ENCODE measurements around the gene TCFL5.

The TCFL5 gene

DNA sequence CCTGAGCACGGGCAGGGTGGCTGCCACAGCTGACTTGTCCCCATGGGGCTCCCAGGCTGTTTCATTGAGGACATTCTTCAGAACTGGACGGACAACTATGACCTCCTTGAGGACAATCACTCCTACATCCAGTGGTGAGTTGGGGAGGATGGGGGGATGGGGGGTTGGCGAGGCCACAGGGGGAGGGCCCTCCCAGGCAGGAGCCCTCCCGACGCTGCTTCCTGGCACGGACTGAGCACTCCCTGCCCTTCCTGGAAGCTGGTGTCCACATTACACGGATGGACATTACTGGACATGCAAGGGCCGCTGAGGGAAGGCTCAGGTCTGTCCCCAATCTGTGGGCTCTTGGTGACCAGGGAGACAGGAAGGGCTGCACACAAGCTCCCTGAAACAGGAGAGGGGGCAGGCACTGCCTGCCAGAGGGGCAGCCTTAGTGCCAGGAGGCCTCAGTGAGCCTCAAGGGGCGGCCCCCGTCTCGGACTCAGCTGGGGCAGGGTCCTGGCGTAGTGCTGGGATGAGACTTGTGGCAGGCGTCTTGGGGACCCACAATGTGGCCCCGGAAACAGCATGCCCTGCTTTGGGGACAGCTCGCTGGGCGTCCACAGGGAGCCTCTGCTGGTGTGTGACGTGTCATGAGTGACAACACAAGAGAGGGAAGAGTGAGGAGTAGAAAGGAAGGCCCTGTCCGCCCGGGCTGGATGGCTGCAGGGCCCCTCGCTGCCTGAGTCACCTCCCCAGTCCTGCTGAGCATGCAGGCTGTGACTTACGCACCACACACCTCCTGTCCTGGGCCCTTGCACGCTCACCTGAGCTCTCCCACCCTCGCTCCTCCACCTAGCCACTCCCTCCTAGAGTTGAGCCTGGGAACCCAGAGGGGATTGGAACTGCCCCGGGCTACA, 51.8 kb downstream of the TCFL5 start:
- DNase-seq (ENCODE audit: low read depth) = no peak

DNA sequence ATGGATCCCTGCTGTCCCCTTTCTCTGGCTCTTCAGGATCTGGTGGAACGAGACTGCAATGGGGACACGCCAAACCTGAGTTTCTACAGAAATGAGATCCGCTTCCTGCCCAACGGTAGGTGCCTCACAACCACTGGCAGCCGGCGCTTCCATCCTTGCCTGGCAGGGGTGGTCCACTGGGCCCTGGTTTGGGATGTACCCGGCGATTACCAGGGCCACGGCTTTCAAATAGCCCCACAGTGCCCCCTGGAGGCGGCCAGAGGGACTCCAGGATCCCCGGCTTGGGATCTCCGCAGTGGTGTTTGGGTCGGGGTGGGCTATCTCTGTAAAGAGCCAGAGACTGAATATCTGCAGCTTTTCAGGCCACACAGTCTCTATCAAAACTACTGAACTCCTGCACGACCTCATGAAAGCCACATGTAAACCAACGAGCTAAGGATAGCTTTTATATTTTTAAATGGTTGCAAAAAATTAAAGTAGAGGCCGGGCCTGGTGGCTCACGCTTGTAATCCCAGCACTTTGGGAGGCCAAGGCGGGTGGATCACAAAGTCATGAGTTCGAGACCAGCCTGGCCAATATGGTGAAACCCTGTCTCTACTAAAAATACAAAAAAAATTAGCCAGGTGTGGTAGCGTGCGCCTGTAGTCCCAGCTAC, 53.3 kb downstream of the TCFL5 start:
- DNase-seq (ENCODE audit: low read depth) = peak; percentile 44

DNA sequence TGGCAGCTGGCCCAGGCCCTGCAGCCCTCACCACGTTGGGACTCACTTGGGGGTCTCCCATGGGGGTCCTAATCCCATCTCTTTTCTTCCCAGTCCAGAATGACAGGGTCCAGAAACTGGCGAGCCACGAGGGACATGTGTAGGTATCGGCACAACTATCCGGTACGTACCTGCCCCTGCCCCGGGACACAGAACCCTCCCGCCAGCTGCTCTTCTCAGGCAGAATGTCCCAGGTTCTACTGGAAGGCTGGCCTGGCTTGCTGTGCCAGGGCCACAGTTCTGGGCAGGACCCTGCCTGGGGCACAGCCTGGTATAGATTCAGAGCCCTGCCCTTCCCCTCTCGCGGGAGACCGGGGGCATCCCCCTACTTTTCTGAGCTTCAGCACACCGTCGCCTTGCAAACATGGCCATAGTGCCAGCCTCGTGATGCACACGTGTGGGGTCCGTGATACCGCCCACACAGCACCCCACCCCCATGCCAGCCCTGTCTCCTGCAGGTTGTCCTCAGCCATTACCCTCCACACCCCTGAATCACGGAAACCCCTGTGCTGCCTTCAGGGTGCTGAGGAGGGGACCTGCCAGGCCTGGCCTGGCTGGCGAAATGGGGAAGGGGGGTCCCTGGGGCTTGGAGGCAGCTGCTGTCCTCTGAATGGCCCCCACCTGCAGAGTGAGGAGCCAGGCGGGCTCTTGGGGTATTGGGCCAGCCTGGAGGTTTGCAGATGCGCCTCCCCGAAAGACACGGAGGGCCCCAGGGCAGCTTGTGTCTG, 54.0 kb downstream of the TCFL5 start:
- DNase-seq (ENCODE audit: low read depth) = no peak

DNA sequence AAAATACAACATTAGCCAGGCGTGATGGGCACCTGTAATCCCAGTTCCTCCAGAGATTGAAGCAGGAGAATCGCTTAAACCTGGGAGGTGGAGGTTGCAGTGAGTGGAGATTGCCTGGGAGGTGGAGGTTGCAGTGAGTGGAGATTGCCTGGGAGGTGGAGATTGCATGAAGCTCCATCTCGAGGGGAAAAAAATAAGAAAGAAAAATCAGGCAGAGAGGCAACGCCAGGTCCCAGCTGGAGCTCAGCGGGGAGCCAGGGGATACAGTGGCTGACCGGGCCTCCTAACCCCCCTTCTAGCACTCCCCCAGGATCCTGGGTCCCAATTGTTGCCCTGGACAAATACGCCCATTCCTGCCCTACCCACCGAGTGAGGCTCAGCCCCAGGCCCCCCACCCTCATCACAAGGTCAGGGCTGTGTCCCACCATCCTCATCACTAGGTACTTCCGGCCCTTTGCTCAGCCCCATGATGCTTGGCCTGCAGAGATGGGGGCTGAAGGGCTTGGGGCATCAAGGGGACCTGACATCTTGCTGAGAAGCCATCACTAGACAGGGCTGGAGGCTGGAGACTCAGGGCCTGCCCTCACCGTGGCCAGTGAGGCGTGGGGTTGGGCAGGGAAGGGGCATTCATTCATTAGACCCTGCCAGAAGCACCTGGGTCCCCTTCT, 55.1 kb downstream of the TCFL5 start:
- no peak for DNase-seq (ENCODE audit: low read depth)

DNA sequence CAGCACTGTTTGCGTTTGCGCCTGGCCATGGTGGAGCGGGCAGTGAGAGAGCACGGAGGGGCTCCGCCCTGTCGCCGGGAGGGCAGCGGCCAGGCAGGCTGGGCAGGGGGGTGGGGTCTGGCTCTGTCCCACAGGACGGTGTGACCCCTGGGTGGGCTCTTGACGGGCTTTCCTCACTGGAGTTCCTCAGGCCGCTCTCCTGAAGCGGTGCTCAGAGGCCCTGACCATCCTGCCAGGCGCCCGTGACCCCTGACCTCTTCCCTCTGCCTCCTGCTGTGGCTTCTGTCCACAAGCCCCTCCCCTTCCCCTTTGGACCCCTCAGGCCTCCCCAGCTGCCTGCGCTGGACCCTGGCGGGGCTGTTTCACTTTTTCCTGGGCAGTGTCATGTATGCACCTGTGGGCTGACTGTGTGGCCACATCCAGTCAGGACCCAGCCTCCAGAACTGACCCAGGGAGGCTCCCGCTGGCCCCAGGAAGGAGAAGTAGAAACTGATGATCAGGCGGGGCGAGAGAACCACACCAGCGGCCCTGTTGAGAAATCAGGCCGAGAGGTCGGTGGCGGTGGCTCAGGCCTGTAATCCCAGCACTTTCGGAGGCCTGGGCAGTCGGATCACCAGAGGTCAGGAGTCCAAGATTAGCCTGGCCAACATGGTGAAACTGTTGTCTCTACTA, 55.8 kb downstream of the TCFL5 start:
- DNase-seq (ENCODE audit: low read depth) = peak; percentile 46

DNA sequence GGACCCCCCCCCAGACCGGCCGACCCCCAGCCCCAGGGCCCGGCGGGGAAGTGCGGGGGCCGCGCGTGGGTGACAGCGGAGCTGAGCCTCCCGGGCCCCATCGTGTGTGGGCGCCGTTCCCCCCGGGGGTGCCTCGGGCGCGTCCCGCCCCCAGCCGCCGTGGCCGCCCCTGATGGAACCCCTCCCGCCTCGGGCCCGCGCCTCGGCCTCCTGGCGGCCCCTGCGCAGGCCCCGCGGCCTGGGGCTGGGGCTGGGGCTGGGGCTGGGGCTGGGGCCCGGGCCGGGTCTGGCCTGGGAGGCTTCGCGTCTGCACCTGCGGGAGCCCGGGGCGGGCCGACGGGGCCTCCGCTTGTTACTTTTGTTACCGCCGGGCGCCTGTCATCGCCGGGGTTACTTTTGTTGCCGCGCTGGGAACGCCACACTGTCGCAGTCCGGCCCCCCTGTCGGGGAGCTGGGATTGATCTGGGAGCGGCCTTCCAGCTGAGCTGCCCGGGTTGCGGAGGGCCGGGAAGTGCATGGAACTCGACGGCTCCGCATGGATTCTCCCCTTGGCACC, 56.4 kb downstream of the TCFL5 start:
- DNase-seq (ENCODE audit: low read depth) = no peak

DNA sequence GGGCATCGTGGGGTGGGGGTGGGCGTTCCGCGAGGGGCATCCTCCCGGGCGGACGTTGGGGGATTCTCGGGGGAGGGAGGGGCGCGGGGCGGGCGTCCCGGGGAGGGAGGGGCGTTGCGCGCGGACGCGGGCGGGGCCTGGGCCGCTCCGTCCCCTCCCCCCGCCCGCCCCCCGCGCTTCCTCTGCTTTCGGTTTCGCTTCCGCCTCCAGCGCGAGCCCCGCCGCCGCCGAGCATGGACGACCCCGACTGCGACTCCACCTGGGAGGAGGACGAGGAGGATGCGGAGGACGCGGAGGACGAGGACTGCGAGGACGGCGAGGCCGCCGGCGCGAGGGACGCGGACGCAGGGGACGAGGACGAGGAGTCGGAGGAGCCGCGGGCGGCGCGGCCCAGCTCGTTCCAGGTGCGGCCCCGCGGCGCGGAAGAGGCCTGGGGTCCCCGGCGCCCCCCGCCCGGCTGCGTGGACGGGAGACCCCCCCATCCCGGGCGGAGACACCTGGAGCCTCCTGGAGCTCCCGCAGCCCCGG, 56.9 kb downstream of the TCFL5 start, which contains the start of gene OGFR:
Gene OGFR (plus strand): TSS at position 209 of the 528 bp plus-strand sequence. CDS start 25 bp downstream, at position 234.
- peak; percentile 51 for DNase-seq (ENCODE audit: low read depth)

DNA sequence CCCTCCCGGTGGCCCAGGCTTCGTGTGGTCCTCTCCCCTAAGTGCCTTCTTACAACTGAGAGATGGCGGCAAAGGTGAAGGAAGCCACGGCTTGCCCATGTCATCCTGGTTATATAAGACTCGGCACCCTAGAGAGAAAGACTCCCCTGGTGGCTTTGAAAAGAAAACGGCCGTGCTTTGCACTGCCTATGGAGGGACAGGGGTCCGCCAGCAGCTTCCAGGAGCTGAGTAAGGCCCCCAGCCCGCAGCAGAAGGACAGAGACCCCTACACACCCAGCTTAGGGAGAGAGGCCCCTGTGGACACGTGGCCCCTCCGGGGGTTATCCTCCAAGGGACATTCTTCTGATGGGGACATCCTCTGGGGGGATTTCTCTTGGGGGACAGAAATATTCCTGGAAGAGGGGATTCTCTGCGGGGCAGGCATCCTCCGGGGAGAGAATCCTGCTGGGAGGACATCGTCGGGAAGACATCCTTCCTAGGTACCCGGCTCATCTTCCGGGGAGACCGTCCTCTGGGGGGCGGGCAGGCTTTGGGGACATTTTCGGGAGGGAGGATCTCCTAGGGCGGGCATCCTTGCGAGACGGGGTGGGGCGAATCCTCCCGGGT, 57.5 kb downstream of the TCFL5 start:
- DNase-seq (ENCODE audit: low read depth) = no peak

DNA sequence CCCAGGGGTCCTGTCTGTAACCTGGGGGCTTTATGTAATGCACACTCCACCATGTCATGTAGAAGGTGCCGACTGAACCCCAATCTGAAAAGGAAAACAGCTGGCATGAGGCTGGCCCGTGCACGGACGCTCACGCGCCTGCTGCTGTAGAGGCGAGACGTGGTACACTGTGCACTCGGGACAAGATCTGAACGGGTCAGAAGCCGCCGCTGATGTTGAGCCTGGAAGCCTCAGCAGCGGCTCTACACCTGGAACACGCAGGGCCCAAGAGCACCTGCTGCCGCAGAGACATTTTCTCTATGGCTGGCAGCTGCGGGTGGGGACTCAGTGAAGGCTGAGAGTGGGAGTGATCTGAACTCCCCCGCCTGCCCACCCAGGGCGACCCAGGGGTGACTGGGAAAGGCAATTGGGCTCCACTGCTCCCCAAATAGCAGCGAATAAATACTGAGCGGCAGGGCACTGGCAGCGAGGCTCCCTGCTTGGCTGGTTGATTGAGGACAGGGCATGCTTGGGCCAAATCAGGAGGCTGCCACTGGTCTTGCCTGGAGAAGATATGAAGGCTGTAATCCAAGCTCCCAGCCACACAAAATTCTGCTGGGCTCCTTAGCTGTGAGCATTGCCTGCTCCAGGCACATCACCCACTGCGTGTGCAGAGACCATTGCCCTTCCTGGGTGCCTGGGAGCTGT, 59.5 kb downstream of the TCFL5 start:
- DNase-seq (ENCODE audit: low read depth) = no peak

DNA sequence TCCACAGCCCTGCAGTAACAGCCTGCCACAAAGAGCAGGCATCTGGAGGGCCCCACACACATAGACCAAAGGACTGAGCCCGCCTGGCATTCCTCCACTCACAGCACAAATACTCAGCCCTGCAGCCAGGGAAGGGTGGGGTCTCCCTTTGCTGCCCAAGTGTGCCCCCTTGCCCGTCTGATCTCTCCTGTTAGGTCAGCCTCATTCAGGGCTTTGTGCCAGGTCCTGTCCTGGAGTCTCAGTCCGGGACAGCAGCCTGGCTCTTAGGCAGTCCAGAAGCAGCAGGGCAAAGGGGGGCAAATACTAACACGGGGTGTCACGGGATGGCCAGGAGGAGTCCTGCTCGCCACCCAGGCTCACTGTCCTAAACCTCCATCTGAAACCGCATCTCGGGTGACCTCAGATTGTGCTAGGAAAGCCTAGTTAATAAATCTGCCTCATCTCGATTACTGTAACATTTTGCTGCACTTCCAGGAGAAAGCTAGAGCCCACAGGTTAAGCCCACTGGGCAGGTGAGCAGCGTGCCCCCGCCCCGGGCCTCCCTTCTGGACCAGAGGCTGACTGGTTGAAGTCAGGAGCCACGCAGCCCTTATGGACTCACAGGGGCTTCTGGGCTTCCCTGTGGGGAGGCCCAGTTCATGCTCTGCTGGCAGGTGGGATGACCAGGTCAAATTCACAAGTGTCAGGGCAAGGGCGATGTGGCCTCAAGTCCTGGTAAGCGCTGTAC, 60.2 kb downstream of the TCFL5 start:
- DNase-seq (ENCODE audit: low read depth) = no peak

DNA sequence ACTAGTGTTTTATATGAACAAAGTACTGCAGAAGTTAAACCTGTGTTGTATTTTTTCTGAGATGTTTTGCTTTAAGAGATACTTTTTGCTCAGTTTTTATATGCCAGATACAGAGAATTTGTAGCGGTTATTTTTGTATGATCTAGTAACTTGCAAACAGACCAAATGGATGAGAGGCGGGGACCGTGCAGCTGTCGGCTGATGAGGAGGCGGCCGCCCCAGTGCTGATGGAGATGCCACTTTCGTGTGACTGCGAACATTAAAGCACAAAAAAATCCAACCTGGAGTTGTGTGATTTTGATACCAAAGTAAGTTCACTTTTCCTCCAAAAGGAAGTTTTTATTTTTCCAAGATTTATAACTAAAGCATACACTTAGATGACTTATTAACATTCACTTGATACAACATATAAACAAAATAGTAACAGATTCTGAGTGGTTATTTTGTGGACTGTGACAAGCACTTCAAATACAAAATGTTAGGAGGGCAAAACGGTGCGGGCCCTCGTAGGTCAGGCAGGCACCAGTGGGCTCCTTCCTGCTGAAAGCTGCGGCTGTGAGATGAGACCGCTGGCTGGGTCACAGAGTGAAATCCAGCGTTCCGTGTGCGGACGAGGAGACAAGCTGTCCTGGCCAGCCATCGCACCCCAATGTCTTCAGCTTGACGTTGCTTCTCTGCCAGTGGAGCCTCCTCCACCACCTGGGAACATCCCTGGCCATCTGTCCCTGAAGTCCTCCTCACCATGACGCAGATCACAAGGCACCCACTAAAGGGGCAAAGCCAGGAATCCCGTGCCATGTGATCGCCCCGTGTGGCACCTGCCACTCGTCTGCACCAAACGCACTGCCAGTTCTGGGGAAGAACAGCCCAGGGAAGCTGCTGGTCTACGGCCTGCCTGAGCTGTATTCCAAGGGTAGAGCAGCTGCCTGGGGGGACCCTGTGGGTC, 61.0 kb downstream of the TCFL5 start:
- DNase-seq (ENCODE audit: low read depth) = no peak

DNA sequence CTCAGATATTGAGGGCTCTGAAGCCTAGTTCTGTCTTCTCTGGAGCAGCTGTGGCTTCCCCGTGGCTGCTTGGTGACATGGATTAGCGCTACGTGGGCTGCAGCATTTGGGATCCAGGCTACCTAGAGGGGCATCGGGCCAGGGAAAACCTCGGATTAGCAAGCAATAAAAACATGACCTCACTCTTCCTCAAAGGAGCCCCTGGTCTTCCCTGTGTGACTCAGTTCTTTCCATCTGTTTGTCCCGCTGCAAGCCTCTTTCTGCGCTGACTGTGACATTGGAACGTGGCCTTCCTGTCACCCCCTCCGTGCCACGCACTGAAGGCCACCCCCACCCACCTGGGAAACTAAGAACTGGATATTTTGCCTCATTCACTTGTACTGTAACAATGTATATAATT, 61.7 kb downstream of the TCFL5 start:
- DNase-seq (ENCODE audit: low read depth) = no peak

DNA sequence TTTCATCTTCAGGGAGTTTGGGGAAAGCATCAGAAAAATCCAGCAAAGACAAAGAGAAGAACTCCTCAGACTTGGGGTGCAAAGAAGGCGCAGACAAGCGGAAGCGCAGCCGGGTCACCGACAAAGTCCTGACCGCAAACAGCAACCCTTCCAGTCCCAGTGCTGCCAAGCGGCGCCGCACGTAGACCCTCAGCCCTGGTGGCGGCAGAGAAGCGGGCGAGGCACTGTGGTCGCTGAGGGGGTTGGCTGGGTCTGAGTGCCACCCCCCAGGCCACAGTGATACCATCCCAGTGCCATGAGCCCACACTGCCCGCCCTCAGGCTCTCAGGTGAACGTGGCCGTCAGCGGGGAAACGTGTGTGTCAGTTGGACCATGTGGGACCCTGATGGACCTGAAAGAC, 62.2 kb downstream of the TCFL5 start:
- DNase-seq (ENCODE audit: low read depth) = no peak

DNA sequence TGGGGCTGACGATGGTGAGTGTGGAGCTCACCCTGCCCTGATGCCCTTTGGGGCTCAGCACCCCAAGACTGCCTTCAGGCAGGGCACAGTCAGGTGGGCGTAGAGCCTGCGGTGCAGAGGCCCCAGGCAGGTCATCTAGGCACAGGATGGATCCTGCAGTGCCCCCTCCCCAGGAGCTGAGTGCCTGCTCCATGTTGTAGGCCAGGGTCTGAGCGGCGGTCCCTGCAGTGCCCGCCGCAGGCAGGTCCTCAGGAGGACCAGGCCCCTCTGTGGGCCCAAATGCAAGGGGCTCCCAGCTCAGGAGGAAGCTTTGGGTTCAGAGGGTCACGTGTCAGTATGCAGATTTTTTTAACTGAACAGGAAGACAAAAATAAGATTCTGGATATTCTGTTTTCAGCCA, 62.6 kb downstream of the TCFL5 start:
- no peak for DNase-seq (ENCODE audit: low read depth)

DNA sequence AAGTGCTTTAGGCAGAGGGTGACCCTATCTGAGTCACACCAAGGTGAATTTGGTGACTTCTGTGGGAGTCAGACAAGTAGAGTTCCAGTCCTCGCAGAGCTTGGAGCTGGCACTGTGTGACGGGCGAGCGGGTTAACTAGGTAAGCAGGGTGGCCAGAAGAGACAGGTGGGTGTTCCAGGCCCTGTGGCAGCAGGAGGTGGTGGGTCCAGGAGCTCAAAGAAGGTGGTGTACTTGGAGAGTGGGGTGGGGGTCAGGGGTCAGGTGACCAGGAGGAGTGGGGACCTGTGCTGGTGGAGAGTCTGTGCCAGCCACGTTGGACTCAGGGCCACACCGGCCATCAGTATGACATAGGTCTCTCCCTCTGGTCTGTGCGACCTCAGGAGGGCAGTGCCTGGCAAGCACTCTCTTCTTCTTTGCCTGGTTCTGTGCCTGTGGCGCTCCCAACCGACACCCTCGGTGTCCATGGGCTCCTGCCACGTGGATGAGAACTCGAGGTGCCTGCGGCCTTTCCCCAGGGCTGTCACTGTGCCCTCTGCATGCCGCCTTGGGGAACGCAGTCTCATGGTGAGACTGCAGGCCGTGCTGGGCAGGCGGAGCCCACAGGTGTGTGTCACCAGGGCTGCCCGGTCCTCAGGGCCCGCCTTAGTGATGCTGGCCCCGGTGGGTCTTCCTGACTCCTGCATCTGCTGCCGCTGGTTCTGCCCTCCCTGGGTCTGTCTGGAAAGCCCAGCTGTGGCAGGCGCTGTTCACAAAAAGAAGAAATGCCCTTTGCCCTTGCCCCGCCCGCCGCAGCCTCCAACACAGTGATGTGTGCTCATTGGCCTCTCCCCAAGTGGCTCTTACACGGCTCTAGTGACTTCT, 63.7 kb downstream of the TCFL5 start:
- no peak for DNase-seq (ENCODE audit: low read depth)

DNA sequence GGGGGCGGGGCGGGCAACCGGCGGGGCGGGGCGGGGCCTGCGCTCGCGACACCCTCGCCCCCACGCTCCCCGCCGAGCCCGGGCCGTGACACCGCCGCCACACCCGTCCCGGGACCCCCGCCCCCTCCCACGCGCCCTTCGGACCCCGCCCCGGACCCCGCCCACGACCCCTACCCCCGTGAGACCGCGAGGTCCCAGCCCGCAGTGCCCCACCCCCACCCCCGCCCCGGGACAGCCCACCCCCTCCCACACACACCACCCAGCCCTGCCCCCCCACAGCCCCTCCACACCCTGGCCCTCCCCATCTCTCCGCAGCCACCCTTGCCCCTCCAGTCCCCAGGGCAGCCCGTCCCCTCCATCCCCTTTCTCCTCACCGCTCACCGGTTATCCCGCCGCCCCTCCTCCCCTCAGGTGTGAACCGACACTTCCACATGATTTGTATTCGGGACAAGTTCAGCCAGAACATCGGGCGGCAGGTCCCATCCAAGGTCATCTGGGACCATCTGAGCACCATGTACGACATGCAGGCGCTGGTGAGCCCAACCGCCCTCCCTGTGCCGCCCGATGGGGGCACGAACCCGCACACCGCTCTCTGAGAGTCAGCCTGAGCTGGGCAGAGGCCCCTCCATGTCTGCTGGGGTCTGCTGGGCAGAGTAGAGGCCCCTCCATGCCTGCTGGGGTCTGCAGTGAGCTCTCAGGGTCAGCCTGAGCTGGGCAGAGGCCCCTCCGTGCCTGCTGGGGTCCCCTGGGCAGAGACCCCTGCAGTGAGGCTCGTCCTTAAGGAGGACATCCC, 64.7 kb downstream of the TCFL5 start:
- DNase-seq (ENCODE audit: low read depth) = no peak

Data from fibroblast of gingiva (primary cell).